HG02840 (cell line): ENCODE data around the gene PLEKHA6.
A peak's percentile ranks its signal among the peaks of the same experiment; 100 is the strongest.

Source experiments
- ATAC-seq: cut with Tn5 transposase; IDR thresholded peaks from one replicate; pipeline ENCODE4 v1.9.1; 2021; ENCODE audit warnings: mild to moderate bottlenecking, moderate library complexity, moderate number of reproducible peaks; ENCODE audit not compliant: unreplicated experiment, low FRiP score

PLEKHA6 gene

GRCh38 chr1:204222764-204223055 lies 137.0 kb downstream of the PLEKHA6 start:
- no peak for ATAC-seq

- no peak for ATAC-seq
Measured at GRCh38 chr1:204222006-204222763, 137.5 kb downstream of the PLEKHA6 start.

GRCh38 chr1:204221271-204221670 lies 138.5 kb downstream of the PLEKHA6 start:
- no peak for ATAC-seq

DNA sequence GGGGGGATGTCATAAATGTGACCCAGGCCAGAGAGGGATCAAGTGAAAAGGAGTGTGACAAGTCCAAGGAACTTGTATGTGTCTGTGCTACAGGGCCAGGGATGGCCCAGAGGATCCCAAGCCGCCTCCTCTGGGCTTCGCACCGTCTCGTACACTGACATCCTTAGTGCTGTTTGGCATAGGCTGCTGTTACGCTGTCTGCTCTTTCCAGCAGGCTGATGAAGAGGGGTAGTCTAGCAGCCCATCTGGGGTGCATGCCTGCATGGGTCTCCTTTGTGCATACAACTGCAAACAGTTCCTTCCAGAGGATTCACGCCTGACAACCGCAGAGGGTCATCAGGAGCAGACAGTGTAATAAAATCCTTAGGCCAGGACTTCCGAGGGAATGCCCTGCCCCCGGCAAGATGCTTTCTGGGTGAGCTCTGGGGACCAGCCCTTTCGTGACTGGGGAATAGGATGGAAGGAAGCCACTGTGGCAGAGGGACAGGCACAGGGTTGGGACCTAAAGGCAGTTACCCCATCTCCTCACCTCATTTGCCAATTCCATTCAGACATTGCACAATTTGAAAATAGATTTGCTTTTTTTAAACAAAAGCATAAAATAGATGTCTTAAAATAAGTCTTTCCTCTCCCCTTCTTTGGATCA lies 139.6 kb downstream of the PLEKHA6 start:
- no peak for ATAC-seq

- no peak for ATAC-seq
Measured at GRCh38 chr1:204218552-204218951, 141.2 kb downstream of the PLEKHA6 start.

DNA sequence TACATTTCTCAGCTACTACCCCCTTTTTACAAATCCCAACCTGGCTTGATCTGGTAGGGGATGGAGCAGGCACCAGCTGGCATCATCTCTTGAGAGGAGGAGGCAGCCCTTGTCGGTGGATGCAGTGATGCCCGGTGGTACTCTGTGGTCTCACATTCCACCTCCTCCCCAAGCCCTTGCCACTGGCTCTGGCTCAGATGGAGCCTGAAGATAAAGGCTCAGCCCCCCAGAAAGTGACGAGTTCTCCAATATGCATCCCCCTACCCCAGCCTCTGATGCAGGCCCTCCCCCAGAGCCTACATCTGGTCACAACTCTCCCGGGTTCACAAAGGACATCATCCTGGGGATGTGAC lies 142.1 kb downstream of the PLEKHA6 start:
- ATAC-seq, result no peak

- no peak for ATAC-seq
Measured at GRCh38 chr1:204216880-204217647, 142.7 kb downstream of the PLEKHA6 start.

- ATAC-seq, result no peak
Measured at GRCh38 chr1:204216236-204216635, 143.5 kb downstream of the PLEKHA6 start.

GRCh38 chr1:204213668-204214662 lies 145.8 kb downstream of the PLEKHA6 start, which contains the start of gene GOLT1A:
Gene GOLT1A, minus strand, starts transcription at chr1:204213988. Its CDS starts 82 bp downstream, at chr1:204213906.
- peak; percentile 57 for ATAC-seq

GRCh38 chr1:204212715-204213114 lies 147.0 kb downstream of the PLEKHA6 start:
- no peak for ATAC-seq

DNA sequence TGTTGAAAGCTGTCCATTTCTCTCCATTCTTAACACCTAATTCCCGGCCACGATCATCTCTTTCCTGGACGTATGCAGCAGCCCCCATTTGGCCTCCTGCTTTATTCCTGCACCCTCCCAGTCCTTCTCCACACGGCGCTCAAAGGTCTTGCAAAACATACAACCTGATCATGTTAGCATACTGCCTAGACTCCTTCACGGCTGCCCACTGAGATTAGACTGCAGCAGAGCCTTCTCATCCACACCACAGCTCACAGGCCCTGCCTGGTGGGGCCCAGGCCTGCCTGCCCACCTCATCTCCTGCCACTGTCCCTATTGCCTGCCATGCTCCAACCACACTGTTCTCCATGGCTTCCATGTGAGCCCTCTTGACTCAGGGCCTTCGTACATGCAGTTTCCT lies 148.7 kb downstream of the PLEKHA6 start:
- no peak for ATAC-seq

- ATAC-seq, result no peak
Measured at GRCh38 chr1:204207136-204207616, 152.6 kb downstream of the PLEKHA6 start.

GRCh38 chr1:204206121-204206520 lies 153.6 kb downstream of the PLEKHA6 start:
- no peak for ATAC-seq

DNA sequence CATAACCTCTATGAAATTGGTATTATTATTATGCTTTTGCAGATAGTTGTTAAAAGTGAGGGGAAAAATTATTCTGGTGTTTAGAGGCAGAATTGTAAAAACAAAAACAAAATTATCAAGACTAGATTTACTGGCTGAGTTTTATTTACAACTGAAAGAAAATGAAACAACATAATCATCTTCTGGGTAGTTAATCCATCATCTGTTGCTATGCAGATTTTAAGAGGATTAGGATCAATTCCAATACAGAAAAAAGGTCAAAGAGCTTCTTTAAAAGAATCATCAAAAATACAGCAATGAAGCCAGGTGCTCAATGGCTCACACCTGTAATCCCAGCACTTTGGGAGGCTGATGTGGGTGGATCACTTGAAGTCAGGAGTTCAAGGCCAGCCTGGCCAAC lies 154.2 kb downstream of the PLEKHA6 start:
- ATAC-seq, result no peak

DNA sequence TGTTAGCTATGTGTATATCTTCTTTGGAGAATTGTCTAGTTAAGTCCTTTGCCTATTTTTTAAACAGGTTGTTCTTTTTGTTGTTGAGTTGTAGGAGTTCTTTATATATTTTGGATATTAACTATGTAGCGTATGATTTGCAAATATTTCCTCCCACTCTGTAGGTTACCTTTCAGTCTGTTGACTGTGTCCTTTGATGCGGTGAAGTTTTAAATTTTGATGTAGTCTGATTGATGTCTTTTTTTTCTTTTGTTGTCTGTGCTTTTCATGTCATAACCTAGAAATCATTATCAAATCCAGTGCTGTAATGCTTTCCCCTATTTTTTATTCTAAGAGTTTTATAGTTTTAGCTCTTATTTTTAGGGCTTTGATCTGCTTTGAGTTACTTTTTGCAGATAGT lies 154.8 kb downstream of the PLEKHA6 start:
- ATAC-seq, result no peak

- no peak for ATAC-seq
Measured at GRCh38 chr1:204203206-204203767, 156.4 kb downstream of the PLEKHA6 start.

DNA sequence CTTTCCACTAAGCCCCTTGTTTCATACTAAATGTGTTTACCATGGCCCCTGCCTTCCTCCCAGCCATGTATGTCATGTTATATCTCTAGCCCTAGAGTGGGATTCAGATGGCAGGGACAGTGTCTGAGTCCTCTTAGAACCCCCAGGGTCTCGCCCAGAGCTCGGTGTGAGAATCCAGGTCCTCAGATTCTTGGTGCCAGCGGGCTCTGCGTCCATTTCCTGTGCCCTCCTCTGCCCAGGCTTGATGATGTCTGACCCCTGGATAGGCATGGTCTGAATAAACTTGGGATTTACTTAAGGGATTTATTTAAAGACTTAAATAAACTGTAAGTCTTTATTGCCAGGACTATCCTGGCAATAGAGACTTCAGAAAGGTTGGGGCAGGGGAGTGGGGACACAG lies 157.2 kb downstream of the PLEKHA6 start:
- no peak for ATAC-seq

GRCh38 chr1:204201348-204202040 lies 158.2 kb downstream of the PLEKHA6 start:
- no peak for ATAC-seq

DNA sequence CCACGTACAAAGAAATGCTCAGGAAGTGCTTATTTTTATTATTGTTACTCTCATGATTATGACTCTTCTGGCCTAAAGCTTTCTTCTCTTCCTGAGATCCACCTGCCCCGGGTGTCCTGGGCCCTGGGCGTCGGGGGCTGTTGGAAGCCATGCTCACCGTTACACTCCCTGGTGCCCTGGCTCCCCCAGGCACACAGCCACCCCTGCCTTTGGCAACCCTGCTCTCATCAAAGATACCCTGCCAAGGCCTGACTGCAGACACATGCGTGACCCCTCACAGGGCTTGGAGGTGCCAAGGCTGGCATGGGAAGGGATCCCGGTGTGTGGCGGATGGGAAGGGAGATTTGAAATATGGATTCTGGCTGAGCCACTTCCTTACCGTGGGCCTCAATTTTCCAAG lies 160.2 kb downstream of the PLEKHA6 start:
- ATAC-seq, result no peak
